Peyer's patch (tissue), 4 donors: Measurements from ENCODE around the gene FGA.

Source experiments
- CTCF ChIP-seq, 6 experiments: fragments of 450-650 bp in 4 of 6; fragments of 200-600 bp in 2 of 6; sonication (generic) in 1 of 6; IDR thresholded peaks; one replicate each; pipeline ENCODE4 v1.5.1; 2017 to 2019; ENCODE audit warnings: antibody characterized with exemption in 6 of 6, mild to moderate bottlenecking in 3 of 6, moderate library complexity in 1 of 6
- POLR2A ChIP-seq, 2 donors: fragments of 450-650 bp; IDR thresholded peaks; one replicate each; pipeline ENCODE4 v1.5.1; 2017; ENCODE audit warnings: antibody characterized with exemption in 2 of 2, mild to moderate bottlenecking in 2 of 2, moderate library complexity in 2 of 2

- TF ChIP-seq CTCF (IDR thresholded peaks at IDR 0.05) (no peak), POLR2A (IDR thresholded peaks at IDR 0.05) (no peak)
These were observed 23.8 kb downstream of the FGA start for GRCh38 chr4:154566639-154567204.
